GM18499 (cell line): ENCODE data around the gene LRRC15.

Source experiments
- ATAC-seq: cut with Tn5 transposase; IDR thresholded peaks from one replicate; pipeline ENCODE4 v1.9.1; 2021; ENCODE audit warnings: moderate number of reproducible peaks; ENCODE audit not compliant: insufficient read depth, unreplicated experiment

The LRRC15 gene

DNA sequence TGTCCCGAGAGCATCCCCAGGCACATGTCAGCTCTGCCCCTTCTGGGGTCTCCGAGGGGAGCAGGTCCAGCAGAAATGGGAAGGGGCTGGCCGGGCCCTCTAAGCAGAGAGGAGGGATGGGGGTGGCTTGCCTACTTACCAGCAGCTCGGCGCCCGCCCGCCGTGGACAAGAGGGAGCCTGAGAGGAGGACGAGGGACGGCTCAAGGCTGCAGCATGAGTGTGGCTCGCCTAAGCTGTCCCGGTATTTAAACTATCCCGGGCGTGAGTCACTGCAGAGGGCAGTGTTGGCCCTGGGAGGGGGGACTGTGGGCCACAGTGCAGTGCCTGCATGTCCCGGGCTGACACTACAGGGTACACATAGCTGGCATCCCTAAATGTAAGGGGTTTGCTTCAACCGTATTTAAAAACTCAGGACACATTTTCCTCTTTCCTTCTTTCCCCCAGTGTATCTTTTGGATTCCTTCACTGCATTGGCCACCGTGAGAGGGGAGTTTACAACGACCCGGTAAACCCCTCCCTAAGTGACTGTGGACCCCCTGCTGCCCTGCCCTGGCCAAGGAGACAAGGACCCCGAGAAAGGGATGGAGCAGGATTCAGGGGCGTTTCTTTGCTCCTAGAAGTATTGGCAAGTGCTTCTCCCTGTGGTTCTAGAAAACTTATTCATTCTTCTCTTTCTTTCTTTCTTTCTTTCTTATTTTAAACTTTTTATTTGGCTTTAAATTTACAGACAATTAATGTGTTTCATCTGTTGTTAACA, at the start of gene LRRC15:
Gene LRRC15, minus strand, starts transcription at position 222 of the 758 bp plus-strand sequence. CDS start 8,700 bp downstream, outside the sequence.
- ATAC-seq, result no peak

DNA sequence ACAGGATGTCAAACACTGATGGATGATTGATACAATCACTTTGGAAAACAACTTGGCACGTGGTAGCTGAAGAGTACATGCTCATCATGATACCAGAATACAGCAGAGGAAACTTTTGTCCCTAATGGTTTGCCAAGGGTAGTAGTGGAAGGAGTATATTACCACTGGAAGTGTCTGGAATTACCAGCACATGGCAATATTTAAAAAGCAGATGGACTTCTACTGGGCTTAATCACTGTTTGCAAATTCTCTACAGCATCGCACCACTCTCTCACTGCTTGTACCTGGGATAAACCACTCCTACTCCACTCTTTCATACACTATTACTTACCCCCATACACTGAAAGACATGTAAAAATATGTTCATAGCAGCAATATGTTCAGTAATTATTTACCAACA, 49.1 kb upstream of the LRRC15 start:
- no peak for ATAC-seq

DNA sequence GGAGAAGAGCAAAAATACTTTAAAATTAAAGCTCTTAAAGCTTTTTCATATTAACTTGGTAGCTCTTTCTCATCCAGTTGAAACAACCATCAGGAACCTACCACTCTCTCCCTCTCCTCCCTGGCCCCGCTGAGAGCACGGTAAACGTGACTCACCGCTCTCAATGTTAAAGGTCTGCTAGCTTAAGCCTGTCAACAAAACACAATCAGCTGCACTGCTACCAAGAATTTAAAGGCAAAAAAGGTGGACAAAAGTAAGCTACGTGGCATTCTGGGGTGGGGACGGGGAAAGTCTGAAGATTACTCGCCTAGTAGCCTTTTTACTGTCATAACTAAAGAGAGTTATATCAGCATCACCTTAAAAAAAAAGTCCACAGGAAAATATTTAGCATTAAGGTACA, 37.9 kb upstream of the LRRC15 start:
- no peak for ATAC-seq

DNA sequence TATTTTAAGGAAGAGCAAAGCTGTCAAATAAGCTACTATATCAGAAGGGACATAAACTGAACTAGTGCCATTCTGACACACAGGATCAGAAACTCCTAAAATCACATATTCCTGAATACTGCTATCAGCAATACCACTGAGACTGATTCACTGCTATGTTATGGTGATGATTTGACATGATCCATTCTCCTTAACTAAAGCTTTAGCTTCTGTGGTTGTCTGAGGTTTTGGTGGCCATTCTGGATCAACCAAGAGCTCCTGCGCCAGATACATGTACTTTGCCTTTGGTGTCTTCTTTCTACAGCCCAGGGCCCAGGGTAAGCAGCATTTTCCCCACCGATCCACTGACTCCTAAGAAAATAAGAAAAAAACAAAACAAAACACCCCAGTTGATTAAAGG, 36.2 kb upstream of the LRRC15 start:
- ATAC-seq, result no peak

DNA sequence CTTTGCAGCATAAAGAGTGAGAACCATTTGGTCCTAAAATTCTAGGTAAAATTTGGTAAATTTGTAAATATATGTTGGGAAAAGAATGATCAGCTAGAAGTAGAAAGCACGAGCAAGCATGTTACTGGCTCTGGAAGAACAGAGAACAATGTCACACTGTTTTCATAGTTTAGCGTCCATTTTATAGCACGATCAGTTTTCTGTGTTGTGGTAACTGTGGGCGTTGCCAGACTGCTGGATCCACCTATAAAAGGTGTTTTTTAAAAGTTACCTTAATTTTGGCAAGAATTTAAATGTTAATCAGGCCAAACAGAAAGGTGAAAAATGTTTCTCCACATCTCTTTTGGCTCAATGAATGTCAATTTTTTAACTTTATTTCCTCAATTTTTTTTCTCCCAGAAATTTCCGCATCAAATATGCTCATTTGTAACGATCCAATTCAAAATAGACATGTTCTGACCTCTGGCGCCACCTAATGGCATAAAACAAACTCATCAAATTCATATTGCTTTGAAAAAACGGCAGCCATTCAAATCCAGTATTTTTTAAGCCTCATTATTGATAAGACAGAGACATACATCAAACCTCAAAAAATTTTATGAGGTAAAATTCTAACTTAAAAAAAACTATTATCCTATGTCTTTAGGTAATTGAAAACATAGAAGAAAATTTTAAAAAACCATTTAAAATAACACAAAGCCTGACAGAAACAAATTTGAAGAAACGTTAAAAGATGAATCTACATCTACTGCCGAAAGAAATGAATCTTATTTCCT, 35.0 kb upstream of the LRRC15 start:
- ATAC-seq, result no peak

DNA sequence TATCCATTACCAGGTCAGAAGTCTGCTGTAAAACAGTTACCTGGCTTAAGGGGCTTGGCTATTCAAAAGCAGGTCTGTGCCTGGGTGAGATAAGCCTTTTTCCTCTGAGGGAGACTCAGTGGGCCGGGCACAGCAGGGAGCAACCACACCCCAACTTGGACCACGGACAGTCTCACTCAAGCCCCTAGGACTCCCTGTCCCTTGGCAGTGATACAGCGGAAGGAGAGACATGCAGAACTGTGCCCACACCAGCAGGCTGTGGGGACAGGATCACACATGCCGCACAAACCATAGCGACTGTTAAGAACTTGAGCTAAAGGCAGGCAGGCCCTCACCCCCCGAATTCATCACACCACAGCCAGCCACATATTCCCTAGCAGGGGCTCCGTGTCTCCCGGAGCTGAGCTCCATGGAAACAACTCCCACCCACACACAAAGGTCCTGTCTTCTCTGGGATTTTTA, 32.4 kb upstream of the LRRC15 start:
- ATAC-seq, result no peak

DNA sequence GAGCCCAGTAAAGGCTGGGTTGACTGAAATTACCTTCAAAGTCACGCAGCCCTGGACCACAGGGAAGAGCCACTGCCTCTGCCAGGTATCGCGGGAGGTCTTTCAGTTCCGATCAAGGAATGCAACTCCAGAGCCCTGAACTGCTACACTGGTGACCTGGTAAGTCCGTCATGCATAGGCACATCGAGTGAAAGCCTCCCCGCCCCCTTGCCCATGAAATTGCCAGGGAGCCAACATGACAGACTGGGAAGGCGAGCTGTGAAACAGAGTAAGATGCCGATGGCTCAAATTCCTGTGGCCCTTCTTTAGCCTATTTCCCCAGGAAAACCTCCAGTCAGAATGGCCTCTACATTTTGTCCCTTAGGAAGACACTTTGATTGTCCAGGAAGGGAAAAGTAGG, 31.8 kb upstream of the LRRC15 start:
- no peak for ATAC-seq

DNA sequence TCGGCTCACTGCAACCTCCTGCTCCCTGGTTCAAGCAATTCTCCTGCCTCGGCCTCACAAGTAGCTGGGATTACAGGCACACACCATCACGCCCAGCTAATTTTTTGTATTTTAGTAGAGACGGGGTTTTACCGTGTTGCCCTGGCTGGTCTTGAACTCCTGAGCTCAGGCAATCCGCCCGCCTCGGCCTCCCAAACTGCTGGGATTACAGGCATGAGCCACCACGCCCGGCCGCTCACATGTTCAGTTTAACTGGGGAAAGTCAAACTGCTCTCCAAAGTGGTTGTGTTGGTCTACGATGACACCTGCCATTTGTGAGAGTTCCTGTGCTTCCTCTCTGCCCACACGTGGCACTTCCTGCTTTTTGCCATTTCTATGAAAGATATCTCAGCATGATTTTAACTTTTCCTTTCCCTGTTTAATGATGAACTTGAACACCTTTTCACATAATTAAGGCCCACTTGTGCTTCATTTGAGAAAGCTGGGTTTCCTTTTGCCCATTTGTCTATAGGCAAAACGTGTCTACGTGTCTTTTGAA, 30.4 kb upstream of the LRRC15 start:
- ATAC-seq, result no peak

DNA sequence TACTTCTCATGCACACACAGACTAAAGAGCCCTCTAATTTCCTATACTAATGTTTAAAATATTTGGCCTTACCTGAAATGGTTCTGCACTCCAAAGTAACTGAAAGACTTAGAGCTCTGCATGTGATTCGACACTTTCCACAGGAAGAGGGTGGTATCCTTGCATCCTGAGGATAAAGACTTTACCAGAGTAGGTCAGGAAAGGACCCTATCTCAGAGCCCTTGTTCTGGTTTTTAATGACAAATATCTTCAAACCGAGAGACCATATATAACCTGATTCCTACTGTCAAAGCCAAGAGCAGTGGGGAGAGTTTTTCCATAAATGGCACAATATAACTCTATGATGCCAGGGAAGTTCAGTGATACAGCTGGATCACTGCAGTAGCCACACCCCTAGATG, 29.6 kb upstream of the LRRC15 start, which contains the start of gene GP5:
Gene GP5, minus strand, starts transcription at position 101 of the 400 bp plus-strand sequence. CDS start 984 bp downstream, outside the sequence.
- ATAC-seq, result no peak

DNA sequence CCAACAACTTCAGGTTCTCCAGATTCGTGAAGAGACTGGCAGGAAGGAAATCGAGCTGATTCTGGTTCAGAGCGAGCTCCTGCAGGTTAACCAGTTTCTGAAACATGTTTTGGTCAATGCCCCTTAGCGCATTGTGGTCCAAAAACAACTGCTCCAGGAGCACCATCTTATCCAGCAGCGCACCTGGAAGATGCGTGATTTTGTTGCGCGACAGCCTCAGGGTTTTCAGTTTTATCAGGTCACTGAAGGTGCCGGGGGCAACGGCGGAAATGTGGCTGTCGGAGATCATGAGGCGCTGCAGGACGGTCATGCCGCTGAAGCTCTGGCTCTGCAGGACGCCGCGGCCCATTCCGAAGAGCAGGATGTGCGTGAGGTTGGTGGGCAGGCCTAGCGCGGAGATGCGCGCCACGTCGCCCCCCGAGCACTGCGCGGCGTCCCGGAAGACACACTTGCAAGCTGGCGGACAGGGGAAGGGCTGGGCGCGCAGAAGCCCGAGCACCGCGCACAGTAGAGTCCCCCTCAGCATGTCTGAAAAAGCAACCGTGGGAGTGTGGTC, 28.3 kb upstream of the LRRC15 start:
- no peak for ATAC-seq

DNA sequence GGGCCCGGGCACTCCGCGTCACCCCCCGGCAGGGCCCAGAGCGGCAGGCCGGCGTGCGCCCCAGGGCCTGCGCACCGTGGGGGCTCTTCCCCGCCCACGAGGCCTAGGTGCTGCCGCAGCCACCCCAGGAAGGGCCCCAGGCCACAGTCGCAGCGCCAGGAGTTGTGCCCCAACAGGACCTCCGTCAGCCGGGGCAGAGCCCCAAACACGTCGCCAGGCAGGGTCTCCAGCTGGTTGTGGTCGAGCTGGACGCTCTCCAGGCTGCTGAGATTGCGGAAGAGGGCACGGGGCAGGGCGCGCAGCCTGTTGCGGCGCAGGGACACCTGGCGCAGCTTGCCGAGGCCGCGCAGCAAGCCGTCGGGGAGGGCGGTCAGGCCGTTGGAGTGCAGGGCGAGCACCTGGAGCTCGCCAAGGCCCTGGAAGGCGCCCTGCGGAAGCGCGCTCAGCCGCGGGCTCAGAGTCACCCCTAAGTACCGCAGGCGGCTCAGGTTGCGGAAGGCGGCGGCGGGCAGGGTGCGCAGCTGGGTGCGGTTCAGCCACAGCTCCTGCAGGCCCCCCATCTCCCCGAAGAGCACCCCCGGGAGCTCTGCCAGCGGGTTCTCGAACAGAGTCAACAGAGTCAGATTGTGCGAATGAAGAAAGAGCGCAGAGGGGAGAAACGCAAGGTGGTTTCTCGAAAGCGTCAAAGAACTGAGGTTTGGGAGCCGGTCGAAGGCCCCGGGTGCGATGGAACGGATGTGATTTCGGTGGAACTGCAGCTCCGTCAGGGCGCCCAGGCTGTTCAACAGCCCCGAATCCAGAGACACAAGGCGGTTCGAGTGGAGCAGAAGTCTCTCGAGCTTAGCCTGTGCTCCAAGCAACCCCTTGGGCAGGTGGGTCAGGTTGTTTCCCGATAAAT, 27.6 kb upstream of the LRRC15 start:
- no peak for ATAC-seq

DNA sequence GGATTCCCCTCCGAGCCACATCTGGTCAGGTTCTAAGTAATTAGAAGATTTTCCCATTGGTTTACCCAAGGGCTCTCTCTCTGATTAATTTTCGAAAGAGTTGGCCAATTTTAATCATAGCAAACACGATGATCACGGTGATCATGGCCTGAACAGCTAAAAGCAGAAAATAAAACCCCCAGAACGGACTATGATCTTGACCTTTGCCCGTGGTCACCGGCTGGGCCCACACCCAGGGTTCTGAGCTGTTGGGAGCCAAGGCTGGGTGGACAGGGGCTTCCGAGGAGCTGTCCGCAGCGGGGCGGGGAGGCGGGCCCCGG, 27.0 kb upstream of the LRRC15 start:
- no peak for ATAC-seq

DNA sequence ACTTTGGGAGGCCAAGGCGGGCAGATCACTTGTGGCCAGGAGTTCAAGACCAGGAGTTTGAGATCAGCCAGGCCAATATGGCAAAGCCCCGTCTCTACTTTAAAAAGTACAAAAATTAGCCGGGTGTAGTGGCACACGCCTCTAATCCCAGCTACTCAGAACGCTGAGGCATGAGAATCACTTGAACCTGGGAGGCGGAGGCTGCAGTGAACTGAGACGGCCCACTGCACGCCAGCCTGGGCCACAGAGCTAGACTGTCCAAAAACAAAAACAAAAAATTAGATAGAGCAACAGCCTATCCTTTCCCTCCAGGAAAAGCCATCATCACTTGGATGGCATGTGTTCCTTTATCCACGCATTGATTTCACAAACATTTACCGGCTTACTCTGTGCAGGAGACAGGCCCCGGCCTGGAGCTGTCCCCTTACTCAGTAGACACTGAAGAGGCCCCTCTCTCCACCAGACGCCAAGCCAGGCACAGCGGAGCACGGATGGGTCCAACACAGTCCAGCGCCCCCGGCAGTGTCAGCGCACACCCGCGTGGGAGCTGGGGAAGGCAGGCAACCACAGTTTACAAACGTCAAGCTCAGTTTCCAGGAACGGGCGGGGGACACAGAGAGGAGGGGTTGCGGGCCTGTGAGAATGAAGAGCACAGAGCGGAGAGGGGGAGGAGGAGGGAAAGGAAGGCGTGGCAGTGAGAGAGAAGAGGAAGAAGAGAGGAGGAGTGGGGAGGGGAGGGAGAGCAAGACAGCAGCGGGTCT, 26.4 kb upstream of the LRRC15 start:
- no peak for ATAC-seq

DNA sequence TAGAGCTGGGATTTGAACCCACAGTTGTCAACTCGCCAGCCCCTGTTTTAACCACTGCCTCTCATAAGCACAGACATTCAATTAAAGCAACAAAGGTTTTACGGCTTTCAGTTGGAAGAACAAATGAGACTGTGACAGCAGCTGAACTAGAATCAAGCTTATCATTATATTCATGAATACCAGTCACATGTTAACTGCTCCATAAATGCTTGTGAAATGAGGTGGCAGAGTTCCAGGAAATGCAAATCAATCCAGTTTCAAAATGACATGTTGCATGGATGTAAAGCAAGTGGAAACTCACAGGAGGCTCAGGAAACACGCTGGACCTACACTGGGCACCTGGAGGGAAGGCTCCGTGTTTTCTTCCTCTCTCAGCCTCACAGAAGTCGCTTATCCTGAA, 25.7 kb upstream of the LRRC15 start:
- ATAC-seq, result no peak

DNA sequence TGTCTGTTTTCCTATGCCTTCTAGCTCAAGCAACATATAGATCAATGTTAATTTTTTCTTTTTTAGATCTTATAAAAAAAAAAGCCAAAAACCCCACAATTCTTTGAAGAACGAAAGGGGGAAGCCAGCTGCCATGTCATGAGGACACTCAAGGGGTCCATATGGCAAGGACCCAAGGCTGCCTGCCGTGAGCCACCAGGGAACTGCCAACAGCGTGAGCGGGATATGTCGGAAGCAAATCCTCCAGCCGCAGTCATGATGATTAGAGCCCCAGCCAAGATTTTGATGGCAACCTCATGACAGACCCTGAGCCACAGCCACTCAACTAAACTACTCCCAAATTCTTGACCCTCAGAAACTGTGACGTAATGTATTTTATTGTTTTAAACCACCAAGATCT, 23.0 kb upstream of the LRRC15 start:
- no peak for ATAC-seq

DNA sequence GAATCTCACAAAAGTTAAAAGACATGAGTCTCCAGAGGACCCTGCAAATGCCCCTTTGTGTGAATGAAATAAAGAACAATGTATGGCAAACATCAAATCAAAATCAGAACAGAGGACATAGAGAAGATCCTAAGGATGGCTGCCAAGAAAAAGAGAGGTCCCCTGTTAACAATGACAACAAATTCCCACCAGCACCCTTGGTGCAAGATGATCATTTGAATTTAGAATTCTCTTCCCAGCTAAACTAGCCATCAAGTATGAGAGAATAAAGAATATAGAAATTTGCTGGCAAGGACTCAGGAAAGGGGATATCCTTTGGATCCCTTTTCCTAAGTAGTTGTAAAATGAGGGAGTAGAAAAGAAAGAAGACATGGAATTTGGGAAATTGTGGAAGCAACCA, 21.3 kb upstream of the LRRC15 start:
- no peak for ATAC-seq

DNA sequence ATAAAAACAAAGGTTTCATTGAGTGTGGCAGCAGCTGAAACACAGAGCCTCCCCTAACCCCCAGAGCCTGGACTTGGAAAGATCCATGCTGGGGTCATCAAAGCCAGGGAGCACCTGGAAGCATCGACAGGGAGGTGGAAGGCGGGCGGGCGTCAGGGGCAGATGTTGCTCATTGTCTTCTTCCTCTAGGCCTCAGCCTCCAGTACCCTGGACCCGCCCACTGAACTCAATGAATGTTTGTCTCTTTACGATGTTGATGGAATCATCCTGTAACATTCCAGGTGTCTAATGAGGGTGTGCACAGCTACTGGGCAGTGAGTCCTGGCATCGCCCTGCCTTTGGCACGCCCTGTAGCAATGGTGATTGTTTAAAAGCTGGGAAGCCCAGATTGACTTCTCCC, 19.7 kb upstream of the LRRC15 start:
- no peak for ATAC-seq

DNA sequence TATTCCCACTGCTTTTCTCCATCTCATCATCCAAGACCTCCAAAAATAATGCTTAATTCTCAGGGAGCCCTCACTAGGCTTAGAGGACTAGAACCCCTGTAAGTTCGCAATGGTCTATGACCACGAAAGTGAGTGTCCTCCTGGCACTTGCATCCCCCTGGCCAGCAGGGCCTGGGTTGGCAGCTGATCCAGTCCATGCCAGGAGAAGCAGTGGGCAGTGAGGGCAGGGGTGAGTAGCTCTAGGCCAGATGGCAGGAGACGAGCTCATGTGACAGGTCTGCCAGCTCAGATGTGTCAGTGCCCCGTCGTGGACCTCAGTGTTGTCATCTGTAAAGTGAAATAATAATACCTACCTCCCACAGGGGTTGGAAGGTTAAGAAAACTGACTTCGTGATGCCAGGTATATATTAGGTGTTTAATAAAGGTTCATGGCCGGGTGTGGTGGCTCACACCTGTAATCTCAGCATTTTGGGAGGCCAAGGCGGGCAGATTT, 18.4 kb upstream of the LRRC15 start:
- ATAC-seq, result no peak

DNA sequence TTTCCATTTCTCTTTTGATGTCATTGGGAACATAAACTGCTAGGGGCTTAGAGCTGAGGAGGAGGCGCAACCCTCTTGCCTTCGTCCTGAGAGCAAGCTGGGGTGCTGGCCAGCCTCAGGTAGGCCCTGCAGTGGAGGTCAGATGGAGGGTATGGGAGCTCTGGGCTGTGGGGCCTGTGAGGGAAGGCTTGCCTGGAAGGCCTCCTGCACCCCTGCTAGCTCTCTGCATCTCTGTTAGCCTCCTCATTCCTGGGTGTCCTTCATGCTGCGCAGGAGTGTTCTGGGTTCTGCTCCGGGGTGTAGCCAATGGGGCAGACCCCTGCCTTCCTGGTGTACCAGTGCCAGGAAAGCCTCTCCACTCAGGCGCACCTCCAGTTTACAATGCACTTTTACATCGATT, 17.7 kb upstream of the LRRC15 start:
- ATAC-seq, result no peak
